ENCODE measurements around the gene BDH2.

- TF ChIP-seq, protein P1, sequence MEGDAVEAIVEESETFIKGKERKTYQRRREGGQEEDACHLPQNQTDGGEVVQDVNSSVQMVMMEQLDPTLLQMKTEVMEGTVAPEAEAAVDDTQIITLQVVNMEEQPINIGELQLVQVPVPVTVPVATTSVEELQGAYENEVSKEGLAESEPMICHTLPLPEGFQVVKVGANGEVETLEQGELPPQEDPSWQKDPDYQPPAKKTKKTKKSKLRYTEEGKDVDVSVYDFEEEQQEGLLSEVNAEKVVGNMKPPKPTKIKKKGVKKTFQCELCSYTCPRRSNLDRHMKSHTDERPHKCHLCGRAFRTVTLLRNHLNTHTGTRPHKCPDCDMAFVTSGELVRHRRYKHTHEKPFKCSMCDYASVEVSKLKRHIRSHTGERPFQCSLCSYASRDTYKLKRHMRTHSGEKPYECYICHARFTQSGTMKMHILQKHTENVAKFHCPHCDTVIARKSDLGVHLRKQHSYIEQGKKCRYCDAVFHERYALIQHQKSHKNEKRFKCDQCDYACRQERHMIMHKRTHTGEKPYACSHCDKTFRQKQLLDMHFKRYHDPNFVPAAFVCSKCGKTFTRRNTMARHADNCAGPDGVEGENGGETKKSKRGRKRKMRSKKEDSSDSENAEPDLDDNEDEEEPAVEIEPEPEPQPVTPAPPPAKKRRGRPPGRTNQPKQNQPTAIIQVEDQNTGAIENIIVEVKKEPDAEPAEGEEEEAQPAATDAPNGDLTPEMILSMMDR (conservative IDR thresholded peaks at IDR 0.05) = no peak
- TF ChIP-seq ZFX (IDR thresholded peaks at IDR 0.05) = no peak
Measured at GRCh38 chr4:103126126-103126525, 26.5 kb upstream of the BDH2 start.
